Skeletal muscle satellite cell (primary cell): ENCODE results near the gene RPEL1. TPM values are rescaled to one million over a fixed set of nuclear protein-coding genes. Genes with fewer than 3 reads are reported as not detected.
A peak's percentile ranks its signal among the peaks of the same experiment; 100 is the strongest.
"Not testable (repeated sequence)": the region's sequence is repeated elsewhere in the genome, so short reads cannot be mapped to it uniquely, and the experiment has no call there.

ENCODE experiments used
- H3K27me3 ChIP-seq: 2 replicates; pipeline ENCODE4 v1.7.0; 2013; ENCODE audit warnings: low read length; ENCODE audit not compliant: control insufficient read depth, insufficient read depth
- H3K36me3 ChIP-seq: 2 replicates; pipeline ENCODE4 v1.7.0; 2013; ENCODE audit warnings: mild to moderate bottlenecking, control low read depth, low read length; ENCODE audit not compliant: insufficient read depth
- H3K4me1 ChIP-seq: 2 replicates; pipeline ENCODE4 v1.7.0; 2013; ENCODE audit warnings: low read length; ENCODE audit not compliant: control insufficient read depth, insufficient read depth
- H3K4me2 ChIP-seq: 2 replicates; pipeline ENCODE4 v1.7.0; 2013; ENCODE audit warnings: mild to moderate bottlenecking, low read length
- H3K4me3 ChIP-seq: 2 replicates; pipeline ENCODE4 v1.7.0; 2013; ENCODE audit warnings: low read length
- H3K9ac ChIP-seq: 2 replicates; pipeline ENCODE4 v1.7.0; 2013; ENCODE audit warnings: mild to moderate bottlenecking, low read depth, low read length, moderate library complexity
- H3K9me3 ChIP-seq: replicated peaks from 2 replicates; pipeline ENCODE4 v1.7.0; 2013; ENCODE audit warnings: mild to moderate bottlenecking, control low read depth, low read length
- total RNA-seq: library from RNA; depleted of rRNA; stranded (reverse); fragments of >200 nt; gene quantifications from 2 replicates; pipeline ENCODE4 v1.2.3, GENCODE V29; 2012; rRNA removed

Gene RPEL1
- total RNA-seq: under 0.01 and 0.25 TPM in 2 replicates

DNA sequence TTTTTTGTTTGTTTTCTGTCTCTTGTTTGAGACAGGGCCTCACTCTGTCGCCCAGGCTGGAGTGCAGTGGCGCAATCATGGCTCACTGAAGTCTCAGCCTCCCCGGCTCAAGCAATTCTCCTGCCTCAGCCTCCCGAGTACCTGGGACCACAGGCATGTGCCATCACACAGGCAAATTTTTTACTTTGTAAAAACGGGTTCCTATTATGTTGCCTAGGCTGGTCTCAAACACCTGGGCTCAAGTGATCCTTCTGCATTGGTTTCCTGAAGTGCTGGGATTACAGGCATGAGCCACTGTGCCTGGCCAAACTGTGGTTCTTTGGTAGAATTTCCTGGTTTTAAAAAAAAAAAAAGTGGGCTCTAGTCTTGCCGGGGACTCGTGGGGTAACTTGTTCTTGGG is at the start of gene RPEL1:
RPEL1 (plus strand) TSS at position 301 of the 400 bp plus-strand sequence. CDS start 110 bp downstream, outside the sequence.
- peaks cover 14% of the 10 kb centered on the region for H3K27me3 ChIP-seq
- H3K4me2 ChIP-seq, H3K4me3 ChIP-seq, H3K36me3 ChIP-seq, H3K4me1 ChIP-seq, H3K9me3 ChIP-seq, H3K9ac ChIP-seq: not testable (repeated sequence)

DNA sequence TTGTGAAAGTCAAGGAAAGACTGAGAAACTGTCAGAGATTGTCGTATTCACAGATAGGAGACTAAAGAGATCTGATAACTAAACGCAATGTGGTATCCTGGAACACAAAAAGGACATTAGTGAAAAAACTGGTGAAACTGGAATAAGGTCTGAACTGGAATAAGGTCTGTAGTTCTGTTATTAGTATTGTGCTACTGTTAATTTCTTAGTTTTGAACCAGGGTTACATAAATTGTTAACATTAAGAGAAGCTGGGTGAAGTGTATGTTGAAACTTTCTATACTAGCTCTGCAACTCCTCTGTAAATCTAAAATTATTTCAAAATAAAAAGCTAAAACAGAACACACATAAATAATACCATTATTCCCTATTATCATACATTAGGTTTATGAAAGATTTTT is 49.2 kb upstream of the RPEL1 start:
- Histone ChIP-seq H3K4me1 (peaks cover 24% of the 10 kb centered on the region), H3K4me2 (no peak overlapping the region), H3K27me3 (no peaks in the 10 kb centered on the region), H3K4me3 (no peak overlapping the region), H3K9me3 (no peaks in the 10 kb centered on the region), H3K36me3 (no peaks in the 10 kb centered on the region), H3K9ac (no peak overlapping the region)

DNA sequence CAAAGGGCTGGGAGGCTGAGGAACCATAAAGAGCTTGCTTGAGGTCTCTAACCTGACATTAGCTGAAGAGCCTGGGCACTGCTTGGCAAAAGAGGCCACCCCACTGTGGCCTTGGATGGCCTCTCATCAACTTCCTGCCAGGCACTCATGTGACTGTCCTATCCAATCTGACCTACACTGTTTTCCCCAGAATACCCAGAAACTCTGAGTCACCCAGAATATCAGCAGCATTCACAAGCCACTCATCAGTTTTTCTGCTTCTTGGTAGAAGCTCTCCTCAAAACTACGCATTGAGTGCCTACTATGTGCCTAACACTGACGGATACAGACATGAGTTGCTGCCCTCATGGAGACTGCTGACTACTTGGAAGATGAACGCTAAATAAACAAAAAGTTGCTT is 48.5 kb upstream of the RPEL1 start:
- H3K4me2 ChIP-seq: peak overlapping the region; percentile 28

DNA sequence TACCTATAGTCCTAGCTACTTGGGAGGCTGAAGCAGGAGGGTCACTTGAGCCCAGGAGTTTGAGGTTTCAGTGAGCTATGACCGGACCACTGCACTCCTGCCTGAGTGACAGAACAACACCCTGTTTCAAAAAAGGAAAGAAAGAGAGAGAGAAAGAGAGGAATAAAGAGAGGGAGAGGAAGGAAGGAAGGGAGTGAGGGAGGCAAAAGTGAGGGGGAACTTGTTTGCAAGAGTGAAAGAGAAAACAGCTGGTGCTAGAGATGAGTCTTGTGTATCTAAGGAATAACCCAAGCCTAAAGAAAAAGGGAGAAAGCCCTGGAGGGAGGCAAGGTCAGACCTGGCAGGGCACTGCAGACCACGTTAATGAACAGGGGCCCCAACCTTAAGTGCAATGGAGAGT is 47.8 kb upstream of the RPEL1 start:
- H3K4me1 ChIP-seq: peaks cover 24% of the 10 kb centered on the region

More for the DNA sequence above, 48.5 kb upstream of the RPEL1 start:
- Histone ChIP-seq H3K36me3 (no peaks in the 10 kb centered on the region), H3K9me3 (no peaks in the 10 kb centered on the region), H3K9ac (peak overlapping the region; percentile 9), H3K4me1 (peaks cover 24% of the 10 kb centered on the region), H3K4me3 (no peak overlapping the region), H3K27me3 (no peaks in the 10 kb centered on the region)

DNA sequence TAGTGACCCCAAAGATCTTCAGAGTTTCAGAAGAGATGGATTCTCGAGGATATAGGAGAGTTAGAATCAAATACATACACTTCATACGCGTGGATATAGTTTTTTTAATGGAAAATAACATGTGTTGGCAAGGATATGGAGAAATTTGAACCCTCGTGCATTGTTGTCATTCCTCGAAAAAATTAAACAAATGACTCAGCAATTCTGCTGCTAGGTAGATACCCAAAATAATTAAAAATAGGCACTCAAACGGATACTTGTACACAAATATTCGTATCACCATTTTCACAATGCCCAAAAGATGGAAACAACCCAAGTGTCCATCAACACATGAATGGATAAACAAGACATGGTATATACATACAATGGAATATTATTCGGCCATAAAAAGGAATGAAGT is 47.0 kb upstream of the RPEL1 start:
- Histone ChIP-seq H3K36me3 (no peaks in the 10 kb centered on the region), H3K27me3 (no peaks in the 10 kb centered on the region), H3K4me2 (no peak overlapping the region), H3K9me3 (no peaks in the 10 kb centered on the region), H3K4me1 (peaks cover 19% of the 10 kb centered on the region), H3K9ac (no peak overlapping the region), H3K4me3 (no peak overlapping the region)

More for the DNA sequence above, 47.8 kb upstream of the RPEL1 start:
- Histone ChIP-seq H3K9me3 (no peaks in the 10 kb centered on the region), H3K36me3 (no peaks in the 10 kb centered on the region), H3K9ac (no peak overlapping the region), H3K4me3 (no peak overlapping the region), H3K27me3 (no peaks in the 10 kb centered on the region), H3K4me2 (no peak overlapping the region)

DNA sequence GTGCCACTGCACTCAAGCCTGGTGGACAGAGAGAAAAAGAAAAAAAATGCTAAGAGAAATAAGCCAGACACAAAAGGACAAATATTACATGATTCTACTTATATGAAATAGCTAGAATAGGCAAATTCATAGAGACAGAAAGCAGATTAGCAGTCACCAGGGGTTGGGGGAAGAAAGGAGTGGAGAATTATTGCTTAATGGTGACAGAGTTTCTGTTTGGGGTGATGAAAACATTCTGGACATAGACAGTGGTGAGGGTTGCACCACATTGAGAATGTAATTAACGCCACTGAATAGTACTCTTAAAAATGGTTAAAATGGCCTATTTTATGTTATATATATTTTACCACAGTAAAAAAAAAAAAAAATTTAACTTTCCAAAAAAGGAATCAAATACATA is 46.2 kb upstream of the RPEL1 start:
- H3K4me1 ChIP-seq: peaks cover 11% of the 10 kb centered on the region
- H3K4me2 ChIP-seq: no peak overlapping the region
- H3K27me3 ChIP-seq: no peaks in the 10 kb centered on the region
- H3K4me3 ChIP-seq: no peak overlapping the region
- H3K9ac ChIP-seq: no peak overlapping the region
- H3K9me3 ChIP-seq: no peaks in the 10 kb centered on the region
- no peaks in the 10 kb centered on the region for H3K36me3 ChIP-seq

DNA sequence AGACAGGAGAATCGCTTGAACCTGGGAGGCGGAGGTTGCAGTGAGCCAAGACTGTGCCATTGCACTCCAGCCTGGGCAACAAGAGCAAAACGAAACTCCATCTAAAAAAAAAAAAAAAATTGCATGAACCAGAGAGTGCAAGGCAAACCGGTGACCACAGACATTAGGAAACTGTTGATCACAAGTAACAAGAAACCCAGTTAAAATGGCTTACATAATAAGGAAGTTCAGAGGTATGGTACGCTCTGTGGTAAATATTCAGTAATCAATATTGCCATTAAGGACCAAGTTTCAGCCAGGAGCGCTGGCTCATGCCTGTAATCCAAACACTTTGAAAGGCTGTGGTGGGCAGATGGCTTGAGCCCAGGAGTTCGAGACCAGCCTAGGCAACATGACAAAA is 43.4 kb upstream of the RPEL1 start:
- Histone ChIP-seq H3K4me2 (no peak overlapping the region), H3K9ac (no peak overlapping the region), H3K9me3 (no peaks in the 10 kb centered on the region), H3K4me1 (peaks cover 4% of the 10 kb centered on the region), H3K4me3 (no peak overlapping the region), H3K36me3 (no peaks in the 10 kb centered on the region), H3K27me3 (peaks cover 4% of the 10 kb centered on the region)

DNA sequence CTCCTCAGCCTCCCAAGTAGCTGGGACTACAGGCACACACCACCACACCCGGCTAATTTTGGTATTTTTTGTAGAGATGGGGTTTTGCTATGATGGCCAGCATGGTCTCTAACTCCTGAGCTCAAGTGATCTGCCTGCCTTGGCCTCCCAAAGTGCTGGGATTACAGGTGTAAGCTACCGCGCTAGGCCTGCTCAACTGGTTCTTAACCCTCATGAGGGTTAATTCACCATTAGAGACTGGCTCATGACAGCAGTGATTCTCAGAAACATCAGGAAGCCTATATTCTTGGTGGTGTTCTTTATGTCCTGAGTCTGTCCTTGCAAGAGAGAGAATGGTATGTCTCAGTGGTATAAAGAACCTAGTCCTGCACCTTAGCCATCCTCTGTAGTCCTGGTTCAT is 42.2 kb upstream of the RPEL1 start:
- Histone ChIP-seq H3K4me3 (no peak overlapping the region), H3K27me3 (peaks cover 4% of the 10 kb centered on the region), H3K9me3 (no peaks in the 10 kb centered on the region), H3K9ac (no peak overlapping the region), H3K4me2 (no peak overlapping the region), H3K4me1 (no peaks in the 10 kb centered on the region), H3K36me3 (no peaks in the 10 kb centered on the region)

DNA sequence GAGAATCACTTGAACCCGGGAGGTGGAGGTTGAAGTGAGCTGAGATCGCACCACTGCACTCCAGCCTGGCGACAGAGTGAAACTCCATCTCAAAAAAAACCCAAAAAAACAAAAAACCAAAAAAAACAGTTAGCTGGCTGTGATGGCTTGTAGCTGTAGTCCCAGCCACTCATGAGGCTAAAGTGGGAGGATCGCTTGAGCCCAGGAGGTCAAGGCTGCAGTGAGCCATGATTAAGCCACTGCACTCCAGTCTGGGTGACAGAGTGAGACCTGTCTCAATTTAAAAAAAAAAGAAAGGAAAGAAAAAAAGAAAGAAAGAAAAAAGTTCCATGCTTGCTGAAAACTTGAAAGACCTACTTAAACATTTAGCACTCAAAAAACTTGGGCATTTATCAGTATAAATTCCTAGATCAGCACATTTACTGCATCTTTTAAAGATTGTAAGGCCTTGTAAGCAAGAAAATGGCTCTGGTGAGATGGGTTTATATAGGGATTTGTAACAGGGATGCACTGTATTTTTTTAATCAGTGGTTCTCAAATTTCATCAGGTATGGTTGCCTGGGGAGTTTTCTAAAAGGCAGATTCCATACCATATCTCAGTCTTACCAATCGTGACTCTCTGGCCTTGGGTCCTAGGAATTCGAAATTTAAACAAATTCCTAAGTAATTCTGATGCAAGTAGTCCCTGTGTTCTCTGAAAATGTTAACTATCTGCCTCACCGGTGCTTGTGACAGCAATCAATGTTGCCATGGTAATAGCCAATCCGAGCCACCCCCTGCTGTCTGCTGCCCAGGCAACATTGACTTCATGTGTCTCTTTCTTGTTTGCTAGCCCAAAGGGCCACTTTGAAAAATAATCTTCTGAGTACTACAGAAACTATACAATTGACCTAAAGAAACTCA is 41.1 kb upstream of the RPEL1 start:
- Histone ChIP-seq H3K9ac (no peak overlapping the region), H3K36me3 (no peaks in the 10 kb centered on the region), H3K27me3 (peaks cover 4% of the 10 kb centered on the region), H3K9me3 (no peaks in the 10 kb centered on the region), H3K4me2 (no peak overlapping the region), H3K4me1 (no peaks in the 10 kb centered on the region), H3K4me3 (no peak overlapping the region)

DNA sequence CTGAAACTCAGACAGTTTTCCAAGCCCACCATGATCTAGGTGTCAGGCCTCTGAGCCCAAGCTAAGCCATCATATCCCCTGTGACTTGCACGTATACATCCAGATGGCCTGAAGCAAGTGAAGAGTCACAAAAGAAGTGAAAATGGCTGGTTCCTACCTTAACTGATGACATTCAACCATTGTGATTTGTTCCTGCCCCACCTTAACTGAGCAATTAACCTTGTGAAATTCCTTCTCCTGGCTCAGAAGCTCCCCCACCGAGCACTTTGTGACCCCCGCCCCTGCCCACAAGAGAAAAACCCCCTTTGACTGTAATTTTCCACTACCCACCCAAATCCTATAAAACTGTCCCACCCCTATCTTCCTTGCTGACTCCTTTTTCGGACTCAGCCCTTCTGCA is 40.3 kb upstream of the RPEL1 start:
- H3K9ac ChIP-seq, H3K4me3 ChIP-seq, H3K4me1 ChIP-seq, H3K9me3 ChIP-seq, H3K27me3 ChIP-seq, H3K36me3 ChIP-seq, H3K4me2 ChIP-seq: not testable (repeated sequence)

DNA sequence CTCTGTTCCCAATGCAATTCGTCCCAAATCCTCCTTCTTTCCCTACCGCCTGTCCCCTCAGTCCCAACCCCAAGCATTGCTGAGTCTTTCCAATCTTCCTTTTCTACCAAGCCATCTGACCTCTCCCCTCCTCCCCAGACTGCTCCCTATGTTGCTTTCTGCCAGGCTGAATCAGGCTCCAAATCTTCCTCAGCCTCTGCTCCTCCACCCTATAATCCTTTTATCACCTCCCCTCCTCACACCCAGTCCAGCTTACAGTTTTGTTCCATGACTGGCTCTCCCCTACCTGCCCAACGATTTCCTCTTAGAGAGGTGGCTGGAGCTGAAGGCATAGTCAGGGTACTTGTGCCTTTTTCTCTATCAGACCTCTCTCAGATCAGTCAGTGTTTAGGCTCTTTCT is 39.0 kb upstream of the RPEL1 start:
- not testable (repeated sequence) for H3K9me3 ChIP-seq, H3K4me1 ChIP-seq, H3K4me2 ChIP-seq, H3K36me3 ChIP-seq, H3K27me3 ChIP-seq, H3K9ac ChIP-seq, H3K4me3 ChIP-seq

DNA sequence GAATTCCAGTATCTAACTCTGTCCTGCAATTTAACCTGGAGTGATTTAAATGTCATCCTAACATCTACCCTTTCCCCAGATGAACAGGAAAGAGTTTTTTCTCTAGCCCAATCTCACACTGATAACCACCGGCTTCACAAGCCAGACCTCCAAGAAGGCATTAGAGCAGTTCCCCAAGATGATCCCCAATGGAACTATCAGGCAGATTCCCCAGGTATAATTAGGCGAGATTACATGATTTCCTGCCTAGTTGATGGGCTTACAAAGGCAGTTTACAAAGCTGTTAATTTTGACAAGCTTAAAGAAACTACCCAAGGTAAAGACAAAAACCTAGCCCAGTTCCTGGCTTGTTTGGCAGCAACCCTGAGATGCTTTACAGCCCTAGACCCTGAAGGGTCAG is 38.5 kb upstream of the RPEL1 start:
- H3K36me3 ChIP-seq: no peaks in the 10 kb centered on the region
- H3K4me2 ChIP-seq: no peak overlapping the region
- H3K4me3 ChIP-seq: no peak overlapping the region
- no peak overlapping the region for H3K9ac ChIP-seq
- H3K27me3 ChIP-seq: peaks cover 4% of the 10 kb centered on the region
- no peaks in the 10 kb centered on the region for H3K4me1 ChIP-seq
- H3K9me3 ChIP-seq: no peaks in the 10 kb centered on the region
